Measurements from ENCODE around the gene PAIP2.
"Not testable (repeated sequence)": the region's sequence is repeated elsewhere in the genome, so short reads cannot be mapped to it uniquely, and the experiment has no call there.

The PAIP2 gene, protein sequence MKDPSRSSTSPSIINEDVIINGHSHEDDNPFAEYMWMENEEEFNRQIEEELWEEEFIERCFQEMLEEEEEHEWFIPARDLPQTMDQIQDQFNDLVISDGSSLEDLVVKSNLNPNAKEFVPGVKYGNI

DNA sequence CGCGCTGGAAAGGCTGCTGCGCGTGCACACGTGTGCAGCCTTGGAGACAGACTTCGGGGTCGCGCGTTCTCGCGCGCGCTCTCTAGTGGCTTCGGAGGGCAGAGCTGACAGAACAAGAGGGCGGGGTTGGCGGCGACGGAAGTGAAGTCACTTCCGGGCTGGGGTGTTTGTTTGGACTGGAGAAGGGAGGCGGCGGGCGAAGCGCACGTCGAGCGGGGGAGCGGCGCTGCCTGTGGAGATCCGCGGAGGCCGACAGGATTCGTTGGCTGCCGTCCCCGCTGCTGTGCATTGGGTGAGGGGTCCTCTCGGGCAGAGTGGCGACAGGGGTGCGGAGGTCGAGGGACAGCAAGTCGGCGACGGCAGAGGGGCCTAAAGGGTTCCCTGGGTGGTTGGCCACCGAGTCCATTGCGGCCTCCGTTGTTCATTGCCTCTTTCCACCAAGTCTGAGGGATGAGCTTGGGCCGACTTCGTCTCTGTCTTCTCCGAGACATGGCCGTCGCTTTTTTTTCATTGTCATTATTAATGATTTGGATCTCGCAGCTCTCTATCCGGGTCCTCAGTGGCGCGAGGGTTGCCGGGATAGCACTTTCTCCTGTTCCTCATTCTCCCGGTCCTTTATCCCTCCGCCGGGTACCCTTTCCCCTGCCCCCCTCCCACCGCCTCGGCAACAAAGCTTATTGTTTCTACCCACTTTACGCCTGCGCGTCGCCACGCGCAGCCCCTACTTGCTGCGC is at the start of gene PAIP2:
TSS of gene PAIP2 (plus strand) at position 166 of the 734 bp plus-strand sequence. CDS start 21,931 bp downstream, outside the sequence.
- peak; percentile 98 for DNase-seq

DNA sequence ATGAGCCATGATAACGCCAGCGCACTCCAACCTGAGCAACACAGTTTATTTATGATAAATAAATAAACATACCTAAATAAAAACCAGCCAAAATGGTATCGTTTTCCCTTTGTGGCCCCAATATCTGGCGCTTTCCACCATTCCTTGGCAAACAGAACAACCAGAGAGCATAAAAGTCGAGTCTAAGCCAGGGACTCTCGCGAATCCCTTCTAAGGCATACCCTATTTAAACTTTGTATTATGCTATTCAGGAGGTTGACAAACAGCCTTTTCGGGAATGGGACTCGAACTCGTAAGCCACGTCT is 48.5 kb upstream of the PAIP2 start:
- no peak for DNase-seq

DNA sequence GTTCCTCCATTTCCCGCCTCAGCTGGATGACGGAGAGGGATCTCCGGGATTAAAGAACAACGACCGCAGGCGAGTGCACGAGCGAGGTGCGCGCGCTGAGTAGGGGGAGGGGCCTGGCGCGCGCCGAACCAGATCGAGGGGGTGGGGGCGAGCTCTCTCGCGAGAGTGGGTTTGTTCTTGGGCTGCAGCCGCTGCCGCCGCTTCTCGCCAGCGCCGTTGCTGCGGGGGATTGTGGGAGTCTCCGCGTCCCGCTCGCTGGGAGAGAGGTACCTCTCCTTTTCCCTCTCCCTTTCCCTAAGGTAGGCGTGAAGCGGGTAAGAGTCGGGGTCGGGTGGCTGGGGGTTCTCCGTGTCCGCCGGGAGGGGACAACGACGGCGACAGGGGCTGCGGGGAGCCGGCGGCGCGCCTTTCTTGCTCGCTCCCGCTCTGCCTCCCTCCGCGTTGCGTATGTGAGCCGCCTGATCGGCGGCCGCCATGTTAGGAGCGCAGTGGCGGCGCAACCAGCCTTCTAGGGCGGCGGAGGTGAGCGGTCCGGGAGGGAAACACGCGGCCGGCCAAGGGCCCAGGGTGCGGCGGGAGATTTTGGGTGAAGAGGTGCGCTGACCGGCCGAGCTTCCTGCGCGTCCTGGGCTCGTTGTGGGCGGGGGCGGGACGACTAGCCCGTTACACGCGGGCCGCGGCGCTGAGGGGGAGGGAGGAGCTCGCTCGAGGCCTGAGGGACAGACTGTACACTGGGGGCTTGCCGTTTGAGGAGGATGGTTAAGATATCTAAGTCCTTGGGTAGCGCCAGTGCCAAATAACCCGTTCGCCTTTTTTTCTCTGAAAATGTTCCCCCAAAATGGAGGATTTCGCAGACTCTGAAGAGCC is 47.9 kb upstream of the PAIP2 start, which contains the start of gene MATR3:
TSS of gene MATR3 (plus strand) at position 234 of the 867 bp plus-strand sequence. CDS start 13,676 bp downstream, outside the sequence.
- peak; percentile 94 for DNase-seq

DNA sequence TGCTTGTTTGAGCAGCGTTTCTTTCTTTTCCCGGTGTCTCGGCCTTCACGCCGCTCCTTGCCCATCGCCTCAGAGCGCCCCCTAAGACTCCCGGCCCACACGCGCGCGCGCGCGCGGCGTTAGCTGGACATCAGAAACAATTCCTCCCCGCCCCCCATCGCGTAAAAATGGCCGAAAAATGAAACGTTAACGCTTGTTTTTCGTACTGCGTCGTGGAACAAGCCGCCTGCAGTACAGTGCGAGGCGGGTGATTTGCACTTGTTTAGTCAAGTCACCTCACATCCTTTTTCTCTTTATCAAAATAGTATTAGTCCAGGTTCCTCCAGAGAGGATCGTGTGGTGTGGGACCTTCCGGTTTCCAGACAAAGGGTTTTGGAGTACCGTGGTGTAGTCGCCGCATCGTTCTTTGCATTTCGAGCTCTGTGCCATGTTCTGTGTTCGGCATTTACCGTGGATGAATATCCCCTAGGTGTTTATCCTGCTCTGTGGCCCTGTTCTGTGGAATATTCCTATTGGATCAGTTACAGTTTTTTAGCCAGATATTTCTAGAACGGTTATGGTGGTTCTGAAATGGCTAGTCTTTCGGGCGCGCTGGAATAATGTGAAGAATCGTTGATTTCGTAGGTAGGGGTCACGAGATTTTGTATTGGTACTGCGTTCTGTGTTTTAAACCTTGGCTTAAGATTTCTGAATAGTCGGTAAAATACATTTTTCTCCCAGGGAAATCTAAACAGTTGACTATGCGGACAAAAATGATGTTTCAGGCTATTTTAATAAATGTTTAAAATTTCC is 47.1 kb upstream of the PAIP2 start:
- DNase-seq = peak; percentile 65

DNA sequence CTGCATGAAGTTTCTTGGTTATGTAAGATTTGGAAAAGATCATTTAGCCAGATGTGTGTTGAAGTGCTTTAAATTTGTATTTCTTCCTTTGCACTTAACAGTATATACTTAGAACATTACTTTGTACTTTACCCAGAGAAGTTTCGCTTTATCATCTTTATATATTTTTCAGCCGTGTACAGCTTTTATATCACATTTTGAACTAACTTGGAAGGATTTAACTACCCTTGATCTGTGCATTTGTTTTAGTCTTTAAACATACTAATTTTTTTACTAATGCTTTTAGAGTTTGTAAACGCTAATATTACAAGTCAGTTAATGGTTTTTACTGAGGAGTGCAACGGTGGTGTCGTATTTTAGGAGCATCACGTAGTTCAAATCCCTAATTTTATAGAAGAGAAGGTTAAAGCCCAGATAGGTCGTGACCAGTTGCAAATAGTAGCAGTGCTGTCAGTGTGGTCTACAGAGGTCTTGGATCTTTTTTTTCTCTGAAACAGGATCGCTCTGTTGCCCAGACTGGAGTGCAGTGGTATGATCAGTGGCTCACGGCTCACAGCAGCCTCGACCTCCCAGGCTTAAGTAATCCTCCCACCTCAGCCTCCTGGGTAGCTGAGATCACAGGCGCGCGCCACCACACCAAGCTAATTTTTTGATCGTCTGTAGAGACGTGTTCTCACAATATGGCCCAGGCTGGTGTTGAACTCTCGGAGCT is 46.2 kb upstream of the PAIP2 start:
- peak; percentile 34 for DNase-seq

DNA sequence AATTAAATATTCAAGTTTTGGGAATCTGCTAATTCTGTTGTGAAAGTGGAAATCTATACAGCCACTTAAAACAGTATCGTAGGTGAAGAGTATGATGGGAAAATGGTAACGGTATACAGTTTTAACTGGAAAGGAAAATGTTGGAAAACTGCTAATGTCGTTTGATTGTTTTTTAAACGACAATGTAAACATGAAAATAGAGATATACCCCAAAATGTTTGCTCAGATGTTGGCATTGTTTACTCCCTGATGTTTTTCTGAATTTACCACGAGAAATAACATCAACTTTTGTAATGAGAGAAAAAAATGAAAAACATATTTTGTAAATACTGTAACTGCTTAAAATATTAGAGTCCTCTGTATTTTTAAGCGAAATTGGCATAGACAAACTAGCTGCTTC is 45.5 kb upstream of the PAIP2 start:
- DNase-seq = no peak

DNA sequence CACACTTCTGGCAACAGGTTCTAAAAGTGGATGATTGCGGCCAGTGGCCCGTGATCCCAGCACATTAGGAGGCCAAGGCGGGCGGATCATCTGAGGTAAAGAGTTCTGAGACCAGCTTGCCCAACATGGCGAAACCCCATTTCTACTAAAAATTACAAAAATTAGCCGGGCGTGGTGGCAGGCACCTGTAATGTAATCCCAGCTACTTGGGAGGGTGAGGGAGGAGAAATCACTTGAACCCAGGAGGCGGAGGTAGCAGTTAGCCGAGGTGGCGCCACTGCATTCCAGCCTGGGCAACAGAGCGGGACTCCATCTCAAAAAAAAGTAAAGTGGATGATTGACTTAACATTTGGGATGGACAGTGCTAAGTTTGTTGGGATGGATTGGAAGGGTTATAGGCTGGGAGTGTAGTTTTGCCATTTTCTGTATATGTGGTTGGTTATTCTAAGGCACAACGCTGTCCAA is 44.8 kb upstream of the PAIP2 start:
- DNase-seq = no peak

DNA sequence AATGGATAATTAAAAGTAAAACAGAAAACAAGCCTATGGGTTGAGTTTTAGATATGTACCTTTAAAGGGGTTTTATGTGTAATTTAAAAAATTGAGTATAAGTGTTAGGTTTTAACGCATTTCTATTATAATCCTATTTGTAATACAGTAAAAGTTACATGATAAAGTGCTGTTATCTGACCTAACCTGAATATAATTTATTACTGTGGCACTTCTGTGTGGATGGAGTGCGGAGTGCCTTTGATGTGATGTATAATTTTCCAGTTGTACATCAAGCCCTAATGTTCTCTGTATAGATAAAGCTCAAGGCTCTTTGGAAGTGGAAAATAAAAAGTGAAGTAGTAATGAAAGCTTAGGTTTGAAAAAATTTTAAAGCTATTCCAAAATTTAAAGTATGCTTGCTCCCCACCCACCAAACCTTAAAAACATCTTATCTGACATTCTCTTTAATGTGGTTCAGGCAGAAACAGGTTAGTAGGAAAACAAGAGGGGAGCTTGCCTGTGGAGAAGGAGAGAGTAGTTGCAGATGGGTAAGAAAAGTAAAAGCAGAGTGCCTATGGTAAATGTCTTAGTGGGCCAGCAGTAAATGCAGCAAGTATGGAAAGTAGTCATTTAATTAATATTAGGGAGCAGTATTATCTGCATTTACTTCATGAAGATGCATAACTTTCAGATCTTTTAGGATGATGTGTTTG is 44.1 kb upstream of the PAIP2 start:
- no peak for DNase-seq

DNA sequence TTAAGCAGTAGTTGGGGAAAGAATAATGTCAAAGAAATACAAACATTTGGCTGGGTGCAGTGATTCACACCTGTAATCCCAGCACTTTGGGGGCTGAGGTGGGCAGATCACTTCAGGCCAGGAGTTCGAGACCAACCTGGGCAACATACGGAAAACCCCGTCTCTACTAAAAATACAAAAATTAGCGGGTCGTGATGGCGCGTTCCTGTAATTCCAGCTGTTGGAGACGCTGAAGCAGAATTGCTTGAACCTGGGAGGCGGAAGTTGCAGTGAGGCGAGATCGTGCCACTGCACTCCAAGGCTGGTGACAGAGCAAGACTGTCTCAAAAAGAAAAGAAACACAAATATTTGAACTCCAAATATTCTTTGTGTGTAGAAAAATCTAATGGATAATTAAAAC is 43.4 kb upstream of the PAIP2 start:
- DNase-seq = no peak

DNA sequence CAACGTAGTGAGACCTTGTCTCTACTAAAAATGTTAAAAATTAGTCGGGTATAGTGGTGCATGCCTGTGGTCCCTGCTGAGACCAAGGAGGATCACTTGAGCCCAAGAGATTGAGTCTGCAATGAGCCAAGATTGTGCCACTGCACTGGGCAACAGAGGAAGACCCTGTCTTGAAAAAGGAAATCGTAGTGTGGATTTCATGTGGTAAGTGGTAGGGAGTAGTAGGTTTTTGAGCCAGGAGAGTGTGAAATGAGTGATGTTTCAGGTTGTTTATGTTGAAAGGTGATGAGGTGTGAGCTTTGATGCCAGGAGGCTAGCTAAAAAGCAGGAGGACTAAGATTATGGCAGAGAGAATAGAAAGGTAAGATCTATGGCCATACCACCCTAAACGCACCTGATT is 42.2 kb upstream of the PAIP2 start:
- DNase-seq = peak; percentile 37

DNA sequence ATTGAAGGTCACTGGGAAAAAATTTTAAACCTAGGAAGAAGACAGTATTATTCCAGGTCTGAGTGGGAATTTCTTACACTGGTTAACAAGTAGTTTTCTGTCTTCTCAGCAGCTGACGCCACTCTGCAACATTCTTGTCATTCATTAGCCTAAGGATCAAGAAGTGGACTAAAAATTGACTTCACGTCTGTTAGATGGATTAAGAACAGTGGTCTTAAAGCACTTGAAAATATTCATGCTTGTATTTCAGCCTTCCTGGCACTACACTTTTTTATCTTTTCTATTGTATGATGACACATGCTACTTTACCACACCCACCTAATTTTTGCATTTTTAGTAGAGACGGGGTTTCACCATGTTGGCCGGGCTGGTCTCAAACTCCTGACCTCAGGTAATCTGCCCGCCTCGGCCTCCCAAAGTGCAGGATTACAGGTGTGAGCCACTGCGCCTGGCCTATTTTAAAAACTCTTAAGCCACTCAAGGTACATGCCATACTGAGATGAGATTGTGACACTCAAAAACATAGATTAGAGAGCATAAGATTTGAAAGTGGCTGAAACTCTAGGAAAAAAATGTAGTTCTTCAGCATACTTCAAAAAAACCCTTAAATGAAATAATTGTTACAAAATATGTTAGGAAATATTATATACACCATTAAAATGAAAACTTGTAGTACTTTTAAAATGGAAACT is 39.7 kb upstream of the PAIP2 start:
- DNase-seq = no peak

DNA sequence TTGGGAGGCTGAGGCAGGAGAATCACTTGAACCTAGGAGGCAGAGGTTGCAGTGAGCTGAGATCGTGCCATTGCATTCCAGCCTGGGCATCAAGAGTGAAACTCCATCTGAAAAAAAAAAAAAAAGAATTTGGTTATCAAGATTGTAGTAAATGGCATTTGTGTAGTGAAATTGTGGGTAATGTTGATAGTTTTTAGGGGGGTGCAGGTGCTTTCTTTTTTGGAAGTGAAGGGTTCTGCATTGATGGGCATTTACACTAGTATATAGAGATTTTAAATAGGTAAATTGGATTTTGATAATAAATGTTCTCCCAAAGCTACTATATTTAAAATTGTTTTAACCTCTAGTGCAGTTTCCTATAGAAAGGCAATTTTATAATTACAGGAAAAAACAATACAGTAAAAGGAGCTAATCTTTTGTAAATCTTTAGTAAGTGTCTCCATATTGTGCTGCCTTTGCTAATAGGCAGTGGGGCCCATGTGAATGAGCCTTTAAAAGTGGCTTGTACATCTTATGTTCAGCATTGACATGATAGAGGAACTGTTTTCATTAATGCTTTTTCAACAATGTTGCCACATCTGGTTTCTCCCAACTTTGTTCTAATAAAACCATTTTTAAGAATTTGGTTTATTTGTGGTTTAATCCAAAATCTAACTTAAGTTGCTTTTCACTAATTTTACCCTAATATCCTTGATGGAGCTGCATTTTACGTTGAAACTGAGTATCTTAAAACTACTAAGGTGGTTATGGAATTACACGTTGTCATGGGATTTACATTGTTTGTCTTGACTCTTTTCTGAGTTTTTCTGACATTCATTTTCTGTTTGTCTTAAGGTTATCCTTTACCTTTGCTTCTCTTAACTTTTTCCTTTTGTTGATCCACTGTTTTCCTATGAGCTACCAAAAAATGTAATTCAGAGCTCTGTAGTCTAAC is 37.0 kb upstream of the PAIP2 start:
- no peak for DNase-seq

DNA sequence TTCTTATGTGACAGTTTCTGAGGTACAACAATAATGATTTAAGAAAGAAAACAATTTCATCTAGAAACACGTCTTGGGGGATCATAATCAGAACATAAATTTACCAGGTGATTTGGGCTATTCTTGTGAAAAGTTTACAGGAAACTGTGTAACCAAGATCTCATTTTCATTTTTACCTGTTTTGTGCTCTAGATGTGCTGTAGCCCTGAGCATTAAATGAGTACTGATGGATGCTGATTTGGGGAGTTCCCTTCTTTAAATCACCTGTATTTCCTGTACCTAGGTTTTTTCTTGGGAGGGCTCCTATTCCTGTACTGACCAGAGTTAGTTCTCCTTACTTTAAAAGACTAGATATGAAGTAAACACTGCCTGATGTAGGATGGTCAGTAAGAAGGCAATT is 35.5 kb upstream of the PAIP2 start:
- DNase-seq = peak; percentile 25

DNA sequence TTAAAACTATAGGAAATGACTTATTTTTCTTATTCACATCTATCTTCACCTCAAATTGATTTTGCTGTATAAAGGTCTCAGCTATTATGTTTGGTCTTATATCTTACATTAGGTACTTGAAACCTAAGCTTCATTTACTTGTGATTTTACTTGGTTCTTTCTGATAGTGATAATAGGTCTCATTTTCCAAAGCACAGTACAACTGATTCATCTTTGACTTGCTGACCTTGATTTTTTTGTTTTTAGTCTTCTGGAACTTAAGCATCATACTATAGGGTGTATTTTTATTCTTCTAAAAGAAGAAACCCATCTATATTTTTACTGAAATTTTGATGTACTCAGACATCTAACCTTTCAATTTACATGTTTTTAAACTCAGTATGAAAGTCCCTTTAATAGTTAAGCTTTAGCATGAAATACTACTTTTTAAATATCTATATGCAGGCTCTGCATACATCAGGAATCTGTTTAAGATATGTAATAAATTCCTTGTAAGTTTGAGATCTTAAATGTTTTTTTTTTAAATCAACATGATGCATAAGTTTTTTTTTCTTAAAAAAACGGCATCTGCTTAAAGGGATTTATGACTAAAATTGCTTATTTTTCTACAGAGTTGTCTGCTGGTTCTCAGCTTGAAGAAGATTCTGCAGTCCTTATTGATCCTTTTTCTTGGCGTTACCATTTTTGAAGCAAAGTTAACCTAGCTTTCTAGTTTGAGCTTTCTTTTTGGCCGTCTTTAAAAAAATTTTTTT is 34.9 kb upstream of the PAIP2 start:
- DNase-seq = no peak

DNA sequence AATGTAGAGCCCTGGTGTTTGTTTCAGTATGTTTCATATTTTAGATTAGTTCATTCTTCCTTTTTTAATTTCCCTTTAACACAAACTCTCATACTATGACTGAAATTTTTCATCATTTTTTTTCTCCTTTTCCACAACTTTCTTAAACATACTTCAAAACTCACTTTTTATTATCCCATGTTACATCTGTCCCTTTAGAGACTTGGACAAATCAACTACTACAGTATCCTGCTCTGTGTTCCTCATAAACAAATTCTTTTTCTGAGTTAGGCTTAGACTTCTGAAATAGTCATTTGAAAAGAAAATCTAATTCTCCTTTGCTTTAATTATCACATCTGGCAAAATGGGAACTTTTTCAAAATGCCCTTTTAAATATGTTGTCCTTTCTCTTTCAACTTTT is 32.9 kb upstream of the PAIP2 start:
- no peak for DNase-seq

DNA sequence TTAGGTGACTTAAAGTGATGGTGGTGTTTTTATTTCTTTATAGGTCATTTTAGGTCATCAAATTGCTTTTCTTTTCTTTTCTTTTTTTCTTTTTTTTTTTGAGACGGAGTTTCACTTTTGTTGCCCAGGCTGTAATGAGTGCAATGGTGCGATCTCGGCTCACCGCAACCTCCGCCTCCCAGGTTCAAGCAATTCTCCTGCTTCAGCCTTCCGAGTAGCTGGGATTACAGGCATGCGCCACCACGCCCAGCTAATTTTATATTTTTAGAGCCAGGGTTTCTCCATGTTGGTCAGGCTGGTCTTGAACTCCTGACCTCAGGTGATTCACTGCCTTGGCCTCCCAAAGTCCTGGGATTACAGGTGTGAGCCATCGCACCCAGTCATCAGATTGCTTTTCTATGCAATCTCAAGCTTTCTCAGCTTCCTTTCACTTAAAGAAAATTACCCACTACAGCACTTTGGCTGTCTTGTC is 30.9 kb upstream of the PAIP2 start:
- not testable (repeated sequence) for DNase-seq

DNA sequence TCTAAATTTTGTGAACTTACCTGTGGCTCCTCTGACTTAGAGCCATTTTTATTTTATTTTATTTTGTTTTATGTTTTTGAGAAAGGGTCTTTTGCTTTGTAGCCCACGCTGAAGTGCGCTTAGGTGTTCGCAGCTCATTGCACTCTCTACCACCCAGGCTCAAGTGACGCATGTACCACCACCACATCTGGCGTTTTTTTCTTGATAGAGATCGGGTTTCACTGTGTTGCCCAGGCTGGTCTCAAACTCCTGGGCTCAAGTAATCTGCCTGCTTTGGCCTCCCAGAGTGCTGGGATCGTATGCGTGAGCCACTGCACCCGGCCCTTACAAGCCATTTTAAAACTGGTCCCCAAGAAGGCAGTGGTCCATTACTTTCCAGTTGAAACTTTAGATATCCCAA is 29.6 kb upstream of the PAIP2 start:
- no peak for DNase-seq

DNA sequence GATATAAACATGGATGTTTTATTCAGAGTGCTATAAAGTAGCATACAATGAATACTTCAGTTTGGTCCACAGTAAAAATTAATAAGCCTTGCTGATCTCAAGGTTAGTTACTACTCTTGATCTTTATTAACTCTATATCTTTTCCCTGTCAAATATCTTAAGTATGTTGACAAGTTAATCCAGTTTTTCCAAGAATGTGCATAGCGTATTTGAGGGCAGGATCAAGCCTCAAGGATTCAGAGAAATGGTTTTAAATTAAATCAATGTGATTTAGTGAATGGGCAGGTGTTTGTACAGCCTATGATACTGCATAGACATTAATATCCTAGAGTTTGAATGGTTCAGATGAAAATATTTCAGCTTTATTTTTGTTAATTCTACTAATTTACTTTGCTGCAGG is 27.4 kb upstream of the PAIP2 start:
- no peak for DNase-seq

DNA sequence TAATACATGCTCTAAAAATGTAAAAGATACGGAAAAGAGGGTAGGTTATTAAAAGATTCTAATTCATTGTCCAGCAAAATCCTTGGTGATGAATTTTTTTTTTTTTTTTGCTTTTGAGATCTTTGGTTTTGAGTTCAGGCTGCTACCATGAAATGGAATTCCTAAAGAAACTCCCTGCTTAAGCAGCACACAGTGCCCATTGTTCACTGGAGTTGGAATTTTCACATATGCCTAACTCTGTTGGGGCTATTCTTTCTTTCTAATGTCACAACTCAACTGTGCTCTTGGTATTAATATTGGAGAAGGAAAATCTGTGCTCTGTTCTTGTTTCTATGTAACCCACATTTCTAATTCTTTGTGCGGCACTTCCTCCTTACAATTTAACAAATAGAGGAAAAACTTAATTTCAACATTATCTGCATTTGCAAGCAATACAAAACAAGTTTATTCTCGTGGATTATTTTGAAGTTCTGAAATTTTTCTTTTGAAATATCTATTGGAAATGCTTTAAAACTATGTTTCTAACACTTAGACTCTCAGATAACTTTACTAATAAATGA is 26.5 kb upstream of the PAIP2 start:
- no peak for DNase-seq
